Muscle layer of duodenum (tissue), 2 donors: ENCODE data around the gene KCNN3.
A peak's percentile ranks its signal among the peaks of the same experiment; 100 is the strongest.

ENCODE experiments used
- H3K27ac ChIP-seq: one replicate; pipeline ENCODE4 v1.7.0; 2013; ENCODE audit warnings: mild to moderate bottlenecking, low read length
- H3K27me3 ChIP-seq: one replicate; pipeline ENCODE4 v1.7.0; 2013; ENCODE audit warnings: low read depth, mild to moderate bottlenecking, control low read depth, low read length
- H3K36me3 ChIP-seq, 2 donors: one replicate each; pipeline ENCODE4 v1.7.0; 2013; ENCODE audit warnings: low read length in 2 of 2, control low read depth in 1 of 2, mild to moderate bottlenecking in 1 of 2; ENCODE audit not compliant: insufficient read depth in 2 of 2, control insufficient read depth in 1 of 2
- H3K4me1 ChIP-seq, 2 donors: one replicate each; pipeline ENCODE4 v1.7.0; 2013; ENCODE audit warnings: low read length in 2 of 2, mild to moderate bottlenecking in 2 of 2, control low read depth in 1 of 2, moderate library complexity in 1 of 2; ENCODE audit not compliant: insufficient read depth in 2 of 2, control insufficient read depth in 1 of 2
- H3K4me3 ChIP-seq, 2 donors: one replicate each; pipeline ENCODE4 v1.7.0; 2013; ENCODE audit warnings: low read length in 2 of 2, low read depth in 1 of 2, mild to moderate bottlenecking in 1 of 2
- H3K9me3 ChIP-seq, 2 donors: one replicate each; pipeline ENCODE4 v1.7.0; 2013; ENCODE audit warnings: low read length in 2 of 2, control low read depth in 1 of 2, mild to moderate bottlenecking in 1 of 2; ENCODE audit not compliant: control insufficient read depth in 1 of 2
- donor health status: healthy.

The KCNN3 gene

GRCh38 chr1:154866257-154867063, 3.6 kb downstream of the KCNN3 start:
- peaks cover 12% of the 10 kb centered on the region for H3K27me3 ChIP-seq
- no peaks in the 10 kb centered on the region for H3K36me3 ChIP-seq
- H3K4me3 ChIP-seq, result peak overlapping the region; percentile 46 to 54
- no peaks in the 10 kb centered on the region for H3K9me3 ChIP-seq
- H3K27ac ChIP-seq, result no peak overlapping the region
- peaks cover 4 to 26% of the 10 kb centered on the region in 2 donors for H3K4me1 ChIP-seq

- Histone ChIP-seq H3K36me3 (no peaks in the 10 kb centered on the region), H3K9me3 (no peaks in the 10 kb centered on the region), H3K27me3 (peaks cover 12% of the 10 kb centered on the region), H3K27ac (no peak overlapping the region), H3K4me3 (peak overlapping the region in 1 of 2 donors; percentile 54), H3K4me1 (peaks cover 3 to 26% of the 10 kb centered on the region in 2 donors)
Measured at GRCh38 chr1:154865442-154866256, 4.4 kb downstream of the KCNN3 start.

GRCh38 chr1:154864189-154864975, 5.7 kb downstream of the KCNN3 start:
- Histone ChIP-seq H3K27ac (no peak overlapping the region), H3K4me3 (peak overlapping the region in 1 of 2 donors; percentile 54), H3K27me3 (peaks cover 12% of the 10 kb centered on the region), H3K9me3 (no peaks in the 10 kb centered on the region), H3K36me3 (no peaks in the 10 kb centered on the region), H3K4me1 (peaks cover 0 to 18% of the 10 kb centered on the region in 2 donors)

DNA sequence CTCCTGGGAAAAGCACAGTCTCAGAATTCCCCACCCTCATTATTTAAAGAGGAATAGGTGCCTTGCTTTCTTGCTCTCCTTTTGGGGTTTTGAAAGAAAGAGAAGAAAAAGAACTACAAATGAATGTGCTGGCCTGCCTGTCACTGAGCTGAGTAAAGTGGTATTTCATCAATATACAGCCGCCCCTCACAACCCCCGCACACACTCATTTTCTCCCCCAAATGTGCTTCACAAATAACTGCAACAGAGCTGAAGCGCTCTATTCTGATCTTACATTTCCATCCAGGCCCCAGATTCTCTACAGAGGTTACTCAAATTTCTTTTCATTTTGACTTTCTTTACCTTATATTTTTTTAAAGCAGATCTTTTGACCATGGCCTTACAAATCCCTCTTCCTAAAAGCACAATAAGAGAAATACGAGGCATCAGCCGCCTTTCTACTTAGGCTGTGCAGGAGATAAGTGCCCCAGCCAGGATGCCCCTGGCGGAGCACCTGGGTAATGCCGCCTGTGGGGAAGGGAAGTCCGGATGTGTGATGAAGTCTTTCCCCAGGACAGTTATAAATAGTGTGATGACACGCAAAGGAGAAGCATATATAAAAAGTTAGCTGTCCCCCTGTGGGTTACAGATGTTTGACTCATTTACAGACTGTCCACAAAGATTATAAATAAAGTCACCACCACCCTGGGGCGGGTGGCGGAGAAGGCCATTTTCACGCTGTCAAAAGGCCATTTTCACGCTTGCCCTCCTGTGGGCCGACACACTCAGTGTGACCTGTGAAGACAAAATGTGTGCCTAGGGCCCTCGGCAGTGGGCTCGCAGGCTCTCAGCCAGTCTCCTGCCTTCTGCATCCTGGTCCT, 6.5 kb downstream of the KCNN3 start:
- Histone ChIP-seq H3K36me3 (no peaks in the 10 kb centered on the region), H3K27ac (peak overlapping the region; percentile 8), H3K4me3 (peak overlapping the region in 1 of 2 donors; percentile 54), H3K4me1 (peaks cover 0 to 10% of the 10 kb centered on the region in 2 donors), H3K9me3 (no peaks in the 10 kb centered on the region), H3K27me3 (peaks cover 4% of the 10 kb centered on the region)

- H3K4me1 ChIP-seq, result peaks cover 0 to 6% of the 10 kb centered on the region in 2 donors
- H3K27me3 ChIP-seq, result no peaks in the 10 kb centered on the region
- peak overlapping the region; percentile 8 for H3K27ac ChIP-seq
- peak overlapping the region in 1 of 2 donors; percentile 41 for H3K4me3 ChIP-seq
- H3K36me3 ChIP-seq, result no peaks in the 10 kb centered on the region
- no peaks in the 10 kb centered on the region for H3K9me3 ChIP-seq
Measured at GRCh38 chr1:154862907-154863306, 7.2 kb downstream of the KCNN3 start.

GRCh38 chr1:154861607-154862094, 8.4 kb downstream of the KCNN3 start:
- H3K36me3 ChIP-seq, result no peaks in the 10 kb centered on the region
- H3K27me3 ChIP-seq, result no peaks in the 10 kb centered on the region
- no peaks in the 10 kb centered on the region for H3K9me3 ChIP-seq
- no peaks in the 10 kb centered on the region for H3K4me1 ChIP-seq
- H3K27ac ChIP-seq, result no peak overlapping the region
- H3K4me3 ChIP-seq, result peak overlapping the region in 1 of 2 donors; percentile 24

- Histone ChIP-seq H3K9me3 (no peaks in the 10 kb centered on the region), H3K27ac (no peak overlapping the region), H3K36me3 (no peaks in the 10 kb centered on the region), H3K4me3 (no peak overlapping the region), H3K27me3 (no peaks in the 10 kb centered on the region), H3K4me1 (no peaks in the 10 kb centered on the region)
Measured at GRCh38 chr1:154860156-154860870, 9.8 kb downstream of the KCNN3 start.

DNA sequence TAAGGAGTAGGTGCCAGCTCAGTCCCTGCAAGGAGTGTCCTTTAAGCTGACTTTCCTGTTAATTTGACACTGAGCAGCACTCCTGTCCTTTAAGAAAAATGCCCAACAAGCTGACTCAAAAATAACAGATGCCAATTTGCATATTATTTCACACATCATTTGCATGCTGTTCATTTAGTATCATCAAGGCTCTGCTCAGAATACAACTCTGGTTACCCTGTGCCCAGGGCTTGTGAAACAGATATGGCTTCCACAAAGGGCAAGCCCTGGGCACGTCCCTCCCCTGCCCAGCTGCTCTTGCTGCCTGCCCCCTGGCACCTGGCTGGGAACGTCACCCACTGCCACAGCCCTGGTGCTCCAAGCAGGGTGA, 10.3 kb downstream of the KCNN3 start:
- no peak overlapping the region for H3K4me3 ChIP-seq
- H3K27ac ChIP-seq, result no peak overlapping the region
- no peaks in the 10 kb centered on the region for H3K27me3 ChIP-seq
- H3K4me1 ChIP-seq, result no peaks in the 10 kb centered on the region
- no peaks in the 10 kb centered on the region for H3K9me3 ChIP-seq
- H3K36me3 ChIP-seq, result no peaks in the 10 kb centered on the region

DNA sequence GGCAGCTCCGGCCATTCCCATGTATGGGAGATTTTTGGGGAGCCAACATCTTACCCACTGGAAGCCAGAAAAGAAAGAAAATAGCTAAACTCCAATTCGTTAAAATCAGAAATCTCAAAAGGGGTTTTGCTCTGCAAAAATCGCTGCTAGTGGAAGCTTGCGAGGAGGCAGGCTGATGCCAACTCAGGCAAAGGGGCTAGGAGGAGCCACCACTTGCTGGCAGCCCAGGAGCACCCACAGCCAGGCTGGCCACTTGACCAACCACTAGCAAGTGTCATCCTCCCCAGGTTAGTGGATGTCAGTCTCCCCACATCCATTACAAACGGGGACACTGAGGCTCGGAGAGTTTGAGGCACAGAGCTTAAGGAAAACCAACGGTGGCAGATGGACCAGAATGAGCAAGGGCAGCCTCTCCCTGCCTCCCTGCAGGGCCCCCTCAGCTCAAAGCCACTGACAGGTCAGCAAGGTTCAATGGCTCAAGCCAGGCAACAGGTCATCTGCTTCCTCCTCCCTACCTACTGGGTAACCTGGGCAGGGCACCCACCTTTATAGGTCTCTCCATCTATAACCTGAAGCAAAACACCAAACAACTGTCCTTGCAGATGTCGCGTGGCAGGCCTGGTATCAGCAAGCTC, 10.8 kb downstream of the KCNN3 start:
- Histone ChIP-seq H3K27me3 (no peaks in the 10 kb centered on the region), H3K36me3 (no peaks in the 10 kb centered on the region), H3K4me3 (no peak overlapping the region), H3K9me3 (no peaks in the 10 kb centered on the region), H3K27ac (no peak overlapping the region), H3K4me1 (no peaks in the 10 kb centered on the region)
